GM18867 (cell line): ENCODE results near the gene KIF3B.
"Not testable (repeated sequence)": the region's sequence is repeated elsewhere in the genome, so short reads cannot be mapped to it uniquely, and the experiment has no call there.

Experiments
- ATAC-seq: cut with Tn5 transposase; IDR thresholded peaks from one replicate; pipeline ENCODE4 v1.9.1; 2021; ENCODE audit warnings: mild to moderate bottlenecking, moderate library complexity; ENCODE audit not compliant: unreplicated experiment

KIF3B gene

DNA sequence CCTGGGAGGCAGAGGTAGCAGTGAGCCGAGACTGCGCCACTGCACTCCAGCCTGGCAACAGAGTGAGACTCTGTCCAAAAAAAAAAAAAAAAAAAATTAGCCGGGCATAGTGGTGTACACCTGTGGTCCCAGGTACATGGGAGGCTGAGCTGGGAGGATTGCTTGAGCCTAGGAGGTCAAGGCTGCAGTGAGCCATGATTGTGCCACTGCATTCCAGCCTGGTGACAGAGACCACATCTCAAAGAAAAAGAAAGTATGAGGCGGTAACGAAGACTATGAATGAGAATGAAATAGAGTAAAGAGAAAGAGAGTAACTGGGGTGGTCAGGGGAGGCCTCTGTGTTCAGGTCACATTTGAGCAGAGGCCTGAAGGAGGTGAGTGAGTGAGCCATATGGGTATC lies 31.2 kb upstream of the KIF3B start:
- ATAC-seq, result not testable (repeated sequence)

DNA sequence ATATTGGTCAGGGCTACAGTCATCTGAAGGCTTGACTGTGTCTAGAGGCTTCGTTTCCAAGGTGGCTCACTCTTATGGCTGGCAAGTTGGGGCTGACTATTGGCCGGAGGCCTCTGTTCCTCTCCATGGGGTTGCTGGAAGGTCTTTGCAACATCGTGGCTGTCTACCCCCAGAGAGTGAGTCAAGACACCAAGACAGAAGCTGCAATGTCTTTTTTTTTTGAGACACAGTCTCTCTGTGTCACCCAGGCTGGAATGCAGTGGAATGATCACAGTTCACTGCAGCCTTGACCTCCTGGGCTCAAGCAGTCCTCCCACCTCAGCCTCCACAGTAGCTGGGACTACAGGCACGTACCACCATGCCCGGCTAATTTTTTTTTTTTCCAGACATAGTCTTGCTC lies 29.4 kb upstream of the KIF3B start:
- ATAC-seq, result no peak

DNA sequence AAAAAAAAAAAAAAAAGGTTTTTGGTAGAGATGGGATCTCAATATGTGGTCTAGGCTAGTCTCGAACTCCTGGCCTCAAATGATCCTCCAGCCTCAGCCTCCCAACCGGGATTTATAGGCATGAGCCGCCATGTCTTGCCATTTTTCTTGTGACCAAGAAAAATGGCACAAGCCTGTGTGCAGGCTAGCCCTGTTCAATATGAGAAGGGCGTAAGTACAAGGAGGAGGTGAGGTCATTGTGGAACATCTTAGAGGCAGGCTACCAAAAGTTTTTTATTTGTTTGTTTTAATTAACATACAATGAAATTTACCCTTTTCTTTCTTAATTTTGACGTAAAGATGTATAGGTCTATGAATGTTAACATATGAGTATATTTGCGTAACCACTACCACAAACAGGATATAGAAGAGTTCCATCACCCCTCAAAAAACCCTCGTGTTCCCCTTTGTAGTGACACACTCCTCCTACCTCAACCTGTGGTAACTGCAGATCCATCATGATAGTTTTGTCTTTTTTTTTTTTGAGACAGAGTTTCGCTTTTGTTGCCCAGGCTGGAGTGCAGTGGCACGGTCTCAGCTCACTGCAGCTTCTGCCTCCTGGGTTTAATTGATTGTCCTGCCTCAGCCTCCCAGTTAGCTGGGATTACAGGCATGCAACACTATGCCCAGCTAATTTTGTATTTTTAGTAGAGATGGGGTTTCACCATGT lies 28.3 kb upstream of the KIF3B start:
- ATAC-seq, result no peak

DNA sequence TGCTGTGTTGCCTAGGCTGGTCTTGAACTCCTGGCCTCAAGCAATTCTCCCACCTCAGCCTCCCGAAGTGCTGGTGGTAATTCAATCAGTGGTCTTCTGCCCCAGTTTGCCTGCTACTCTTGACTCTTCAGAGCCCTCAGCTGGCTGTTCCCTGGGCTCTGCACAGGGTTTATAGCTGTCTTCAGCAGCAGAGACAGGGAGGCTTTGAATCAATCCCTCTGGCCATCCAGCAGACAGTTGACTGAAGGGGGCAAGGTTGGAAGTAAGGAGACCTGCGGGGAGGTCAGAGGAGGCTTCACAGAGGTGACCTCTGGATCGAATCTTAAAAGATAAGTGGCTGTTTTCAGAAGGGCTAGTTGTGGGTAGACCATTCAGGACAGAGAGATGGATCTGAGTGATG lies 26.0 kb upstream of the KIF3B start:
- ATAC-seq, result no peak

- no peak for ATAC-seq
These were observed 25.3 kb upstream of the KIF3B start for GRCh38 chr20:32252189-32252588.

- ATAC-seq, result not testable (repeated sequence)
These were observed 16.5 kb upstream of the KIF3B start for GRCh38 chr20:32260973-32261372.

- ATAC-seq, result no peak
These were observed 15.8 kb upstream of the KIF3B start for GRCh38 chr20:32261644-32262043.

GRCh38 chr20:32263398-32263954 lies 14.0 kb upstream of the KIF3B start:
- no peak for ATAC-seq

DNA sequence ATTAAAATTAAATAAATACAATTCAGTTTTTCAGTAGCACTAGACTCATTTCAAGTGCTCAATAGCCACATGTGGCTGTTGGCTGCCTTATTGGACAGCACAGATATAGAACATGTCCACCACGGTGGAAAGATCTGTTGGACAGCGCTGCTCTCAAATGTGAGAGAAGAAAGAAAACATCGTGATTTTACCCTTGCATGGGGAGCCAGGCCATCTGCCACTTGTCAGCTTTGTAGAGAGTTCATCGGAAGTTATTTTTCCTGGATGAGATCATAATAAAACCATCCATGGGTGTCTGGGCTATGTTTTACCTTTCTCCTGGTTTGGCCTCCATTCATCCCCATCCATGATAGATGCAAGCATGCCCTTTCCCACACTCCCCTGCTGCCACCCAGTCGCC lies 5.8 kb upstream of the KIF3B start:
- ATAC-seq, result no peak

- no peak for ATAC-seq
These were observed 3.1 kb upstream of the KIF3B start for GRCh38 chr20:32274359-32274758.

- not testable (repeated sequence) for ATAC-seq
These were observed 2.3 kb upstream of the KIF3B start for GRCh38 chr20:32275163-32275562.

DNA sequence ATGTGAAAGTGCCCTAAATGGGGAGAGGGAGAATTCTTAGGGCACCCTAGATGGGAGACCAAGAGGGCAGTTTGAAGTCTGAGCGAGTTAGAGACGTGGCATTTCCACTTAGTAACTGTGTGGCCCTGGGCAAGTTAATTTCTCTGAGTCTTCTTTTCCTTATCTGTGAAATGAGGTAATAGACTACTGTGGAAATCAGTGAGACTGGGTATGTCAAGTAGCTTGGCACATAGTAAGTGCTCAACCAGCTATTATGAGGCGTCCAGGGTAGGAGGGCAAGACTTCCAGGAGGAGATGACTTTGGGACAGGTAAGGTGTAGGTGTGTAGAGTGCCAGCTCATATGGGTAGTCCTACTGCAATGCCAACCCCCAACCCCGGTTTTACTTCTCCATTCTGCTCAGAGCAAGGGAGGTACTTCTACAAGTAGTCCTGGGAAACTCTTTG lies 770 bp downstream of the KIF3B start:
- ATAC-seq, result peak; percentile 74

- ATAC-seq, result no peak
These were observed 4.3 kb downstream of the KIF3B start for GRCh38 chr20:32281711-32282110.

GRCh38 chr20:32282461-32282860 lies 5.0 kb downstream of the KIF3B start:
- ATAC-seq, result no peak

DNA sequence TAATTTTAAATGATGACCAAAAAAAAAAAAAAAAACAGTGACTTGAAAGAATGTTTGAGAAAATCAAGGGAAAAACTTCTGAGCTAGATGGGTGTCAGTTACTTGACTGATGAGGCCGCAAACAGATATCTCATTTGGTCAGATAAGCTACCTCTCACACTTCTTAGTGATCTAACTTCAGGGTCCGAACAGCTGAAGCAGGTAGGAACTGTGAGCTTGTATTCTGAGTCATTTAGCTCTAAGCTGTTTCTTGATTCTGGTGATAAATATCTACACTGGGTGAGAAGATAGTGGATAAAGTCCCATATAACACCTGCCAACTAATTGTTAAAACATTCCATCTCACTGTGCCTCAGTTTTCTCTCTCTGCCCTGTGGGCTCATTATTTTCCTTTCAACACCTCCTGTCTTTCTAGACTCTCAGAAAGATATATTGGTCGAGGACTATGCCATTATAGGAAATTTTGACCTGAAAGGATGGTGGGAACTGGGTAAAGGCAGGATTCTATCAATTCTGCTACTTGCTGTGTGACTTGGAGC lies 7.7 kb downstream of the KIF3B start:
- ATAC-seq, result peak; percentile 34

DNA sequence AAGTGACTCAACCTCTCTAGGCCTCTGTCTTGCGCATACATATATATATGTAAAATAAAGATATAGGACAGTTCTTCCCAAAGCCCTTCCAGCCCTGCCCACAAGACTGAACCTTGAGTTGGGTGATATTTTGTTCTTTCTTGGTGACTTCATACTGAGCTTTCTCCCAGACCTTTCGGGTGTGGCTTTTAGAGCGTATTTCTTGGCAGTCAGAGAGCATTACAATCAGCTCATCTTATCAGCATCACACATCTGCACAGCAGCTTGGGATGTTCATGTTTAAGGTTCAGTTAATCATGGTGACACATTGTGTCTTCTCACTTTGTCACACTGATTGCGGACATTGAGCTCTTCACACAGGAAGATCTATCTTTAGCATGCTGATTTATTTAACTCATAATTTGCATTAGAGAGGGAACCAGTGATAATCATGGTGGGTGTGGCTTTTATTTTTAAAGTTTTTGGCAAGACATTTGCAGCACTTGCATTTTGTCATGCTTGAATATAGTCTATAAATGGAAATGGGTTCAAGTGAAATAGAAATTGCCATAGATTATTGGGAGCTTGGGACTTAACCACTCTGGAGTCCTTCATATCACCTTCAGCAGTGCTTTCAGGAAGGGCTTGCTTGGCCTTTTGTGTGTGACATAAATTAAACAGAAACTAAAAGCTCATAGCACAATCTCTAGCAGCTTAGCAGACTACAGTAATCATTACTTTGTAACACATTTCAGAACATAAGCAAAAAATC lies 8.3 kb downstream of the KIF3B start:
- ATAC-seq, result peak; percentile 70

GRCh38 chr20:32287231-32287638 lies 9.8 kb downstream of the KIF3B start:
- no peak for ATAC-seq

DNA sequence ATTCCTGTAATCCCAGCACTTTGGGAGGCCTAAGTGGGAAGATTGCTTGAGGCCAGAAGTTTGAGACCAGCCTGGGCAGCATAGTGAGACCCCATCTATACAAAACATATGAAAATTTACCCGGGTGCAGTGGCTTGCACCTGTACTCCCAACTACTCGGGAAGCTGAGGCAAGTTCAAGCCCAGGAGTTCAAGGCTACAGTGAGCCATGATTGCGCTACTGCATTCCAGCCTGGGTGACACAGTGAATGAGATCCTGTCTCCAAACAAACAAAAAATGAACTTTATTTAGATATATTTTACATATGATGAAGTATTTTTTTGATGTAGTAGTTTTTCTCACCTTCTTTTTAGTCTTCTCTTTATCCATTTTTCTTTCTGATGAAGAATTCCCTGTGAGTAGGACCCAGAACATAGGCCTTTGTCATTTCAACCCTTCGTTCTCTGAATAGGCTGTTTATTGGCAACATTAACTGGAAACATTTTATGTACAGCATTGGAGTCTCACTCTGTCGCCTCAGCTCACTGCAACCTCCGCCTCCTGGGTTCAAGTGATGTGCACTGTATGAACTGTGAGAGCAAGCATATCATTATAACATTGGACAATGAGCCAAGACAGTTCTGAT lies 10.9 kb downstream of the KIF3B start:
- ATAC-seq, result no peak

DNA sequence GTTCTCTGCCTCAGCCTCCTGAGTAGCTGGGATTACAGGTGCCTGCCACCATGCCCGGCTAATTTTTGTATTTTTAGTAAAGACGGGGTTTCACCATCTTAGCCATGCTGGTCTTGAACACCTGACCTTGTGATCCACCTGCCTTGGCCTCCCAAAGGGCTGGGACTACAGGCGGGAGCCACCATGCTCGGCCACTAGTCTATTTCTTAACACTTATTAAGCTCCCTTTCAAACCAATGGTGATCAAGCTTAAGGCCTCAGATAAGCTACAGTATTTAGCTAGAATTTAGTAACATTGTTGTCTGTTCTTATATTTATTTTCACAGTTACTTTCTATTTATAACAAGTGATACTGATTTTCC lies 11.8 kb downstream of the KIF3B start:
- ATAC-seq, result not testable (repeated sequence)

- no peak for ATAC-seq
These were observed 12.4 kb downstream of the KIF3B start for GRCh38 chr20:32289661-32290431.

- ATAC-seq, result no peak
These were observed 13.7 kb downstream of the KIF3B start for GRCh38 chr20:32291166-32291565.
